Measurements from ENCODE around the gene RBCK1. TPM values are rescaled to one million over a fixed set of nuclear protein-coding genes. Genes with fewer than 3 reads are reported as not detected.

The RBCK1 gene
- total and polyA plus RNA-seq, 2 of the 4 experiments (the other 2 are of a cell fraction), result 29.9 to 84.2 TPM

GRCh38 chr20:382291-383115 lies 25.6 kb upstream of the RBCK1 start:
- H3K27me3 ChIP-seq (ENCODE audit: control insufficient read depth, insufficient read depth, low read length), result no peaks in the 10 kb centered on the region
- peak overlapping the region; percentile 95 for H3K4me3 ChIP-seq (ENCODE audit: insufficient read depth, low read depth, low read length)
- dilution Hi-C loops (cut with HindIII; ENCODE audit: low sequenced_read_pairs, unreplicated experiment), result no loop called here
- intact Hi-C loops (cut with micrococcal nuclease), result no loop called here
- no peak overlapping the region; the same call in 1 of the 2 replicates for H2BK120ac ChIP-seq (ENCODE audit: low read depth, low read length)
- no TSS peak for BruUV-seq (replicated peaks)
- H3K4ac ChIP-seq (ENCODE audit: low read depth, low read length), result peak overlapping the region; percentile 65
- peak overlapping the region; percentile 51; the same call in 1 of the 2 replicates for H3K27ac ChIP-seq (ENCODE audit: insufficient read depth, low read length)
- H3K23ac ChIP-seq (ENCODE audit: low read depth, low read length), result peak overlapping the region; percentile 41; the same call in 1 of the 2 replicates
- POLR2A ChIA-PET (ENCODE audit: unreplicated experiment), result interaction anchor here (1.0 kb wide), 1 partner anchor 25 kb away, joined by 4 read pairs; no protein-coding TSS in a partner anchor
- CTCF ChIA-PET, result no interaction called here
- peaks cover 43% of the 10 kb centered on the region for H4K20me1 ChIP-seq (ENCODE audit: insufficient read depth, low read length)
- peaks cover 10 to 57% of the 10 kb centered on the region in 2 experiments for H3K79me1 ChIP-seq (ENCODE audit: low read depth in 1 of 2, low read length in 2 of 2)
- peak overlapping the region; percentile 91; the same call in 1 of the 2 replicates for H2AK5ac ChIP-seq (ENCODE audit: low read depth, low read length)
- H2BK15ac ChIP-seq (ENCODE audit: low read depth, low read length), result no peak overlapping the region
- peaks cover 3% of the 10 kb centered on the region; the same call in 1 of the 2 replicates for H3K36me3 ChIP-seq (ENCODE audit: control insufficient read depth, insufficient read depth, low read length)
- peak overlapping the region; percentile 76 for H3K9ac ChIP-seq (ENCODE audit: low read depth, low read length)
- peak overlapping the region; percentile 88 for H2AK9ac ChIP-seq (replicated peaks; ENCODE audit: low read depth, low read length, poor library complexity)
- H3K9me1 ChIP-seq (ENCODE audit: insufficient read depth, low read length), result peaks cover 19% of the 10 kb centered on the region
- peaks cover 5% of the 10 kb centered on the region for H3K4me1 ChIP-seq (ENCODE audit: control insufficient read depth, insufficient read depth, low read length)
- H3K18ac ChIP-seq (ENCODE audit: low read depth, low read length), result no peak overlapping the region
- peak overlapping the region; percentile 49 for H4K91ac ChIP-seq (ENCODE audit: insufficient read depth, low read depth, low read length)
- H2BK20ac ChIP-seq (ENCODE audit: low read depth, low read length), result no peak overlapping the region
- 0 out of 2 replicates have a peak overlapping the region, but pooled peaks have one; percentile 52 for H3K14ac ChIP-seq (replicated peaks; ENCODE audit: low read depth, low read length)
- no peak overlapping the region for H3K56ac ChIP-seq (ENCODE audit: extremely low read depth, insufficient read depth, low read length)
- peak overlapping the region; percentile 85 for H3K4me2 ChIP-seq (ENCODE audit: low read depth, low read length)
- in situ Hi-C loops (cut with MboI; ENCODE audit: low sequenced_read_pairs), result no loop called here
- peak overlapping the region; percentile 20 for H2BK5ac ChIP-seq (ENCODE audit: low read depth, low read length, poor library complexity, severe bottlenecking)
- H3K9me3 ChIP-seq (ENCODE audit: control insufficient read depth, insufficient read depth, low read length), result no peaks in the 10 kb centered on the region
- H4K8ac ChIP-seq (ENCODE audit: low read depth in 2 of 2, low read length in 2 of 2), result peak overlapping the region in 1 of 2 experiments; percentile 33; a peak in 1 of 4 replicates
- DNase-seq (no peak), ATAC-seq (ENCODE audit: low read depth) (peak; percentile 33)
- no CpG with 5 or more reads among the region's 8 CpGs for WGBS, 2 experiments (ENCODE audit: extremely low coverage in 2 of 2, insufficient read length in 1 of 2)
- H4K5ac ChIP-seq (ENCODE audit: low read depth, low read length), result no peak overlapping the region
- H2AFZ ChIP-seq (replicated peaks; ENCODE audit: low read length, poor library complexity), result peak overlapping the region; percentile 81
- TF ChIP-seq SMC3 (IDR thresholded peaks at IDR 0.05; ENCODE audit: low read depth, low read length) (no peak), POLR2A (IDR thresholded peaks at IDR 0.05; ENCODE audit: low read depth, low read length) (no peak), MAZ (IDR thresholded peaks at IDR 0.05; ENCODE audit: borderline replicate concordance, low read depth, low read length) (no peak), MXI1 (IDR thresholded peaks at IDR 0.05; ENCODE audit: borderline replicate concordance, low read depth, low read length) (no peak), CTCF (conservative IDR thresholded peaks at IDR 0.05; ENCODE audit: low read depth, low read length) (no peak), USF2 (IDR thresholded peaks at IDR 0.05; ENCODE audit: low read depth, low read length) (no peak), RCOR1 (IDR thresholded peaks at IDR 0.05; ENCODE audit: insufficient replicate concordance, low read length) (no peak), BHLHE40 (IDR thresholded peaks at IDR 0.05; ENCODE audit: low read depth, low read length) (no peak), RFX5 (IDR thresholded peaks at IDR 0.05; ENCODE audit: low read depth, low read length) (no peak), FOS (IDR thresholded peaks at IDR 0.05; ENCODE audit: low read depth, low read length) (no peak), NFE2L2 (IDR thresholded peaks at IDR 0.05; ENCODE audit: low read depth, low read length) (no peak), MAFK (IDR thresholded peaks at IDR 0.05; ENCODE audit: low read depth, low read length) (no peak), CEBPB (IDR thresholded peaks at IDR 0.05; ENCODE audit: low read depth, low read length) (no peak)
- TF ChIP-seq, protein P1, sequence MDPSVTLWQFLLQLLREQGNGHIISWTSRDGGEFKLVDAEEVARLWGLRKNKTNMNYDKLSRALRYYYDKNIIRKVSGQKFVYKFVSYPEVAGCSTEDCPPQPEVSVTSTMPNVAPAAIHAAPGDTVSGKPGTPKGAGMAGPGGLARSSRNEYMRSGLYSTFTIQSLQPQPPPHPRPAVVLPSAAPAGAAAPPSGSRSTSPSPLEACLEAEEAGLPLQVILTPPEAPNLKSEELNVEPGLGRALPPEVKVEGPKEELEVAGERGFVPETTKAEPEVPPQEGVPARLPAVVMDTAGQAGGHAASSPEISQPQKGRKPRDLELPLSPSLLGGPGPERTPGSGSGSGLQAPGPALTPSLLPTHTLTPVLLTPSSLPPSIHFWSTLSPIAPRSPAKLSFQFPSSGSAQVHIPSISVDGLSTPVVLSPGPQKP (IDR thresholded peaks at IDR 0.05; ENCODE audit: borderline replicate concordance, low read depth, low read length), result no peak

All from IMR-90 (cell line).